Osteoblast (primary cell): ENCODE results near the gene RASD2. TPM values are rescaled to one million over a fixed set of nuclear protein-coding genes. Genes with fewer than 3 reads are reported as not detected.

Source experiments
- DNase-seq: peaks from one replicate; pipeline ENCODE4 v3.0.0; 2011; ENCODE audit warnings: low spot score, mixed read lengths; ENCODE audit not compliant: insufficient read length; ENCODE audit errors: missing footprints
- H2AFZ ChIP-seq: 2 replicates; pipeline ENCODE4 v1.6.0; 2011; ENCODE audit warnings: mild to moderate bottlenecking, low read length
- H3K27ac ChIP-seq: 2 replicates; pipeline ENCODE4 v1.5.1; 2011; ENCODE audit warnings: mild to moderate bottlenecking, low read depth, low read length, moderate library complexity
- H3K27me3 ChIP-seq: 2 replicates; pipeline ENCODE4 v1.6.0; 2012; ENCODE audit warnings: mild to moderate bottlenecking, control low read depth, inconsistent platforms, low read length, moderate library complexity; ENCODE audit not compliant: insufficient read depth
- H3K36me3 ChIP-seq: 2 replicates; pipeline ENCODE4 v1.5.1; 2011; ENCODE audit warnings: mild to moderate bottlenecking, low read length, control low read depth, moderate library complexity; ENCODE audit not compliant: insufficient read depth
- H3K4me1 ChIP-seq: 2 replicates; pipeline ENCODE4 v1.5.1; 2011; ENCODE audit warnings: mild to moderate bottlenecking, low read length, control low read depth, moderate library complexity; ENCODE audit not compliant: insufficient read depth
- H3K4me2 ChIP-seq: 2 replicates; pipeline ENCODE4 v1.6.0; 2011; ENCODE audit warnings: mild to moderate bottlenecking, low read length; ENCODE audit not compliant: insufficient read depth
- H3K4me3 ChIP-seq: fragments of 200-600 bp; sonication (generic); 3 replicates; pipeline ENCODE4 v1.5.1; 2012; ENCODE audit warnings: mild to moderate bottlenecking, low read length, inconsistent platforms; ENCODE audit not compliant: insufficient read depth
- H3K79me2 ChIP-seq: 2 replicates; pipeline ENCODE4 v1.6.0; 2012; ENCODE audit warnings: mild to moderate bottlenecking, low read length, control low read depth, inconsistent platforms; ENCODE audit not compliant: insufficient read depth
- H3K9me3 ChIP-seq: 2 replicates; pipeline ENCODE4 v1.5.1; 2011; ENCODE audit warnings: low read depth, low read length, control low read depth
- H4K20me1 ChIP-seq: 2 replicates; pipeline ENCODE4 v1.6.0; 2012; ENCODE audit warnings: mild to moderate bottlenecking, low read length, control low read depth; ENCODE audit not compliant: insufficient read depth
- CTCF ChIP-seq: IDR thresholded peaks from 2 replicates; pipeline ENCODE4 v1.5.1; 2011; ENCODE audit warnings: mild to moderate bottlenecking, low read depth, low read length, moderate library complexity; ENCODE audit errors: extremely low read depth
- total RNA-seq: library from RNA; depleted of rRNA; stranded (reverse); fragments of >200 nt; gene quantifications from 2 replicates; pipeline ENCODE4 v1.2.3, GENCODE V29; 2012

Gene RASD2
- total RNA-seq, 1 donor: under 0.01 TPM

GRCh38 chr22:35567351-35568141 is 26.9 kb downstream of the RASD2 start:
- H3K4me2 ChIP-seq: no peak overlapping the region
- peaks cover 32% of the 10 kb centered on the region for H3K4me1 ChIP-seq
- H3K27me3 ChIP-seq: peaks cover 3% of the 10 kb centered on the region
- TF ChIP-seq CTCF: no peak
- H3K36me3 ChIP-seq: no peaks in the 10 kb centered on the region
- no peaks in the 10 kb centered on the region for H3K9me3 ChIP-seq
- H3K27ac ChIP-seq: no peak overlapping the region
- H3K79me2 ChIP-seq: no peaks in the 10 kb centered on the region
- H2AFZ ChIP-seq: no peak overlapping the region
- DNase-seq: peak; percentile 63
- no peaks in the 10 kb centered on the region for H4K20me1 ChIP-seq
- no peak overlapping the region for H3K4me3 ChIP-seq

GRCh38 chr22:35568751-35569739 is 28.4 kb downstream of the RASD2 start:
- Histone ChIP-seq H3K27ac (peak overlapping the region; percentile 39), H2AFZ (no peak overlapping the region), H3K27me3 (peaks cover 6% of the 10 kb centered on the region), H3K79me2 (no peaks in the 10 kb centered on the region), H3K4me2 (peak overlapping the region; percentile 21), H3K4me3 (no peak overlapping the region), H3K9me3 (no peaks in the 10 kb centered on the region), H4K20me1 (no peaks in the 10 kb centered on the region), H3K4me1 (peaks cover 32% of the 10 kb centered on the region), H3K36me3 (no peaks in the 10 kb centered on the region)
- TF ChIP-seq CTCF: no peak
- peak; percentile 94 for DNase-seq

- peaks cover 25% of the 10 kb centered on the region for H3K4me1 ChIP-seq
- no peaks in the 10 kb centered on the region for H3K79me2 ChIP-seq
- DNase-seq: peak; percentile 47
- H2AFZ ChIP-seq: no peak overlapping the region
- TF ChIP-seq CTCF: no peak
- no peak overlapping the region for H3K4me2 ChIP-seq
- peaks cover 6% of the 10 kb centered on the region for H3K27me3 ChIP-seq
- no peaks in the 10 kb centered on the region for H3K9me3 ChIP-seq
- no peaks in the 10 kb centered on the region for H4K20me1 ChIP-seq
- no peaks in the 10 kb centered on the region for H3K36me3 ChIP-seq
- H3K4me3 ChIP-seq: no peak overlapping the region
- H3K27ac ChIP-seq: no peak overlapping the region
These were observed 29.3 kb downstream of the RASD2 start for GRCh38 chr22:35569916-35570315.

GRCh38 chr22:35570686-35571194 is 30.1 kb downstream of the RASD2 start:
- no peaks in the 10 kb centered on the region for H3K79me2 ChIP-seq
- H3K4me2 ChIP-seq: no peak overlapping the region
- no peaks in the 10 kb centered on the region for H4K20me1 ChIP-seq
- TF ChIP-seq CTCF: no peak
- H3K27ac ChIP-seq: no peak overlapping the region
- H2AFZ ChIP-seq: no peak overlapping the region
- H3K36me3 ChIP-seq: no peaks in the 10 kb centered on the region
- peaks cover 17% of the 10 kb centered on the region for H3K4me1 ChIP-seq
- peak; percentile 70 for DNase-seq
- H3K4me3 ChIP-seq: no peak overlapping the region
- peaks cover 6% of the 10 kb centered on the region for H3K27me3 ChIP-seq
- H3K9me3 ChIP-seq: no peaks in the 10 kb centered on the region
